GM21619 (cell line): Measurements from ENCODE around the gene FLRT3.

Source experiments
- ATAC-seq: cut with Tn5 transposase; IDR thresholded peaks from one replicate; pipeline ENCODE4 v1.9.1; 2021; ENCODE audit not compliant: unreplicated experiment

FLRT3 gene

GRCh38 chr20:14331646-14332045, 5.8 kb downstream of the FLRT3 start:
- no peak for ATAC-seq

- ATAC-seq, result no peak
These were observed 17.7 kb downstream of the FLRT3 start for GRCh38 chr20:14319704-14320103.

- ATAC-seq, result no peak
These were observed 23.9 kb downstream of the FLRT3 start for GRCh38 chr20:14313341-14314020.

- no peak for ATAC-seq
These were observed 25.4 kb downstream of the FLRT3 start for GRCh38 chr20:14312001-14312400.

- ATAC-seq, result no peak
These were observed 26.3 kb downstream of the FLRT3 start for GRCh38 chr20:14310977-14311627.

- no peak for ATAC-seq
These were observed 29.5 kb downstream of the FLRT3 start for GRCh38 chr20:14307956-14308355.

- ATAC-seq, result no peak
These were observed 32.9 kb downstream of the FLRT3 start for GRCh38 chr20:14304472-14304871.

GRCh38 chr20:14303651-14304050, 33.8 kb downstream of the FLRT3 start:
- no peak for ATAC-seq

- ATAC-seq, result no peak
These were observed 34.3 kb downstream of the FLRT3 start for GRCh38 chr20:14303106-14303505.

- no peak for ATAC-seq
These were observed 37.6 kb downstream of the FLRT3 start for GRCh38 chr20:14299831-14300230.

GRCh38 chr20:14295770-14296309, 41.6 kb downstream of the FLRT3 start:
- ATAC-seq, result no peak

GRCh38 chr20:14295238-14295637, 42.2 kb downstream of the FLRT3 start:
- no peak for ATAC-seq

GRCh38 chr20:14291502-14291901, 45.9 kb downstream of the FLRT3 start:
- ATAC-seq, result no peak

- no peak for ATAC-seq
These were observed 48.8 kb downstream of the FLRT3 start for GRCh38 chr20:14288341-14289330.

- no peak for ATAC-seq
These were observed 53.0 kb downstream of the FLRT3 start for GRCh38 chr20:14284443-14284842.

- ATAC-seq, result no peak
These were observed 55.3 kb downstream of the FLRT3 start for GRCh38 chr20:14282140-14282539.
